Stimulated activated CD8-positive, alpha-beta memory T cell treated with anti-CD3 and anti-CD28 coated beads, Interleukin-12 subunit alpha, Interleukin-12 subunit beta, amount 100 ng/mL, for 4 hours (primary cell): ENCODE results near the gene HSPH1.

Experiments
- DNase-seq: peaks from one replicate; pipeline ENCODE4 v3.0.0-alpha.2; 2020; ENCODE audit warnings: low read depth

Gene HSPH1

GRCh38 chr13:31096654-31097302 lies 64.9 kb downstream of the HSPH1 start:
- DNase-seq, result no peak

- no peak for DNase-seq
Measured at GRCh38 chr13:31094331-31095015, 67.2 kb downstream of the HSPH1 start.

GRCh38 chr13:31093145-31093885 lies 68.4 kb downstream of the HSPH1 start:
- no peak for DNase-seq

- no peak for DNase-seq
Measured at GRCh38 chr13:31092646-31093045, 69.1 kb downstream of the HSPH1 start.

GRCh38 chr13:31090961-31091624 lies 70.6 kb downstream of the HSPH1 start:
- DNase-seq, result no peak

GRCh38 chr13:31090096-31090495 lies 71.6 kb downstream of the HSPH1 start:
- DNase-seq, result no peak

GRCh38 chr13:31089649-31090048 lies 72.1 kb downstream of the HSPH1 start:
- DNase-seq, result no peak

- no peak for DNase-seq
Measured at GRCh38 chr13:31088826-31089420, 72.8 kb downstream of the HSPH1 start.
